ENCODE data around the gene CRYBA1.
"Not testable (repeated sequence)": the region's sequence is repeated elsewhere in the genome, so short reads cannot be mapped to it uniquely, and the experiment has no call there.

The CRYBA1 gene

GRCh38 chr17:29238133-29238850, 8.4 kb upstream of the CRYBA1 start:
- DNase-seq, result no peak

DNA sequence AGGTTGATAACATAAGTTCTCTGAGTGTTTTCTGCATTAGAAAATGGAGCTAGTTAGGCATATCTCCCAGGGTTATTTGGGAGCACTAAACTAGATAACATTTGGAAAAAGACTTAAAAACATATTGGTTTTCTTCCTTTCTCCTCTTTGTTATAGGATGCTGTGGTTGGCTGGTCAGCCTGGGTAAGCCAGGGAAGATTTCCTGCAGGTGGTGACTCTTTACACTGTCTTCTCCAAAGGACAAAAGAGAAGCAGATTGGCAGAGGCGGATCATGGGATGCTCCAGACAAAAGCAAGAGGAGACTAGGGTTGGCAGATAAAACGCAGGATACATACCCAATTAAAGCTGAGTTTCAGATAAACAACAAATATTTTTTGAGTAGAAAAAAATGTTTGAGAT, 6.2 kb upstream of the CRYBA1 start:
- DNase-seq, result no peak

- DNase-seq, result no peak
Observed at GRCh38 chr17:29240968-29241963, 5.4 kb upstream of the CRYBA1 start.

DNA sequence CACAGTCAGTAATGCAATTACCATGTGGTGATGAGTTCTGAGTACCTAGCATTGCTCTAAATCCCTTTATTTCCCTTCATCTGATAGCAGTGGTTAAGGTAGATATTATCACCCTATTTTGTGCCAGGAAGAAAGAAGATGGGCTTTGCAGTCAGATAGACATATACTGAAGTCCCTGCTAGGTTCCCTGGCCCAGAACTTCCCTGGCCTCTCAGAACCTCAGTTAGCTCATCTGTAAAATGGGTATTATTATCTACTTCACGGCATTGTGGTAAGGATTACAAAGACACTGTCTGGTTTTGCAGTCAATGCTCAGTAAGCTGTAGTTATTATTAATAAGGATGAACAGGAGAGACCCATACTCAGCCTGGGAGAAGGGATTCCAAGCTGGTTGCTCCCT, 4.6 kb upstream of the CRYBA1 start:
- DNase-seq, result no peak

DNA sequence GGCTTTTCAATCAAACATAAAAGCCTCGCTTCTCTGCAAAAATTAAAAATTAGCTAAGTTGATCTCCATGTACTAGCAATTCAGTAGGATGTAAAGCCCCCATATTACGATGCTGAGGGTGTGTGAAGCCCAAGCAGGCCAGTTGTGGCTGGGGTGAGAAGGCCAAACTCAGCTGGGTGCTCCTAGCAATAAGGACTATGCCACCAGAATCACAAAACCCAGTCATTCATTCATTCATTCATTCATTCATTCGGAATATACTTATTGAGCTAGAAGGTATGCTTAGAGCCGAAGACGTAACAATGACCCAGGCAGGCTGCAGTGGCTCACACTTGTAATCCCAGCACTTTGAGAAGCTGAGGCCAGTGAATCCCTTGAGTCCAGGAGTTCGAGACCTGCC, 3.9 kb upstream of the CRYBA1 start:
- DNase-seq, result no peak

- no peak for DNase-seq
Observed at GRCh38 chr17:29243792-29244191, 2.9 kb upstream of the CRYBA1 start.

DNA sequence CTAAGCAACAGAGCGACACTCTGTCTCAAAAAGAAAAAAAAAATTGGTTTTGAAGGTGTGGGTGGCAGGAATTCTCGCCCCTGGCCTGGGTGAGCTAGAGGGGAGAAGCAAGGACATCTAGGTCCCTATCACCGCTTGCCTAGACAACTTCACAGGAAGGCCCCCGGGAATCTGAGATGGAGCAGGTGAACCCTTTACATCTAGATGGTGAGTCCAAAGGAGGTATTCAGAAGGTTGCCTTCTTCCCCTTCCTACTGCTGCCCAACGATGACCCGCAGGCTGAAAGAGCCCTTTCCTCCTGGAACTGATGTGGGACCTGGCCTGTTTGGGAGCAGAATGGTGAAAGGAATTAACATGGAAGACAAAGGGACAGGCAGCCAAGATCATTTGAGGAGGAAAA, 1.3 kb upstream of the CRYBA1 start:
- no peak for DNase-seq

GRCh38 chr17:29247219-29247618, 560 bp downstream of the CRYBA1 start:
- no peak for DNase-seq

- no peak for DNase-seq
Observed at GRCh38 chr17:29248845-29249244, 2.2 kb downstream of the CRYBA1 start.

DNA sequence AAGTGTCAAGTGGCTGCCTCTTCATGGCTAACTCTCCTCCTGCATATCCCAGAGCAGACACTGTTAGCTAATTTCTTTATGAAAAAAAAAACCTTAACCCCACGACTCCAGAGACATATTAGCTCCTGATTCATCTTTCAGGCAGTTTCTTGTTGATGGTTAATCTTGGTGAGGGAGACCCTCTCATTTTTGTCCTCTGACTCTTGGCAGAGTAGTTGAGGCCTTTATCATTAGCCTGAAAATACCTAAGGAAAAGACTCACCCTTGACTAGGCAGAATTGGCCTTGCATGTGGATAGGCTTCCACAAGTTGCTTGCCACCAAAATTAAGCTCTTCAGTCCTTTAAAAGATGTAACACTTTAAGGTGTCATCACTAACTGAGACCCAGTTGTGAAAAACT, 4.0 kb downstream of the CRYBA1 start:
- DNase-seq, result no peak

DNA sequence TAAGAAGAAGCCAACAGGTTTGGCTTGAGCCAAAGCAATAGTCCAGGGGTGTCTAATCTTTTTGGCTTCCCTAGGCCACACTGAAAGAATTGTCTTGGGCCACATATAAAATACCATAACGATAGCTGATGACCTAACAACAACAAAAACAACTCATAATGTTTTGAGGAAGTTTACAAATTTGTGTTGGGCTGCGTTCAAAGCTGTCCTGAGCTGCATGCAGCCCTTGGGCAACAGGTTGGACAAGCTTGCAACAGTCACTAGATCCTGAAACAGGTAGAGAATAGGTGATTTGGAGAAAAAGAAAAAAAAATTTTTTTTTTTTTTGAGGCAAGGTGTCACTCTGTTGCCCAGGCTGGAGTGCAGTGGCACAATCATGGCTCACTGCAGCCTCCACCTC, 4.5 kb downstream of the CRYBA1 start:
- no peak for DNase-seq

GRCh38 chr17:29252101-29252791, 5.6 kb downstream of the CRYBA1 start:
- DNase-seq, result no peak

DNA sequence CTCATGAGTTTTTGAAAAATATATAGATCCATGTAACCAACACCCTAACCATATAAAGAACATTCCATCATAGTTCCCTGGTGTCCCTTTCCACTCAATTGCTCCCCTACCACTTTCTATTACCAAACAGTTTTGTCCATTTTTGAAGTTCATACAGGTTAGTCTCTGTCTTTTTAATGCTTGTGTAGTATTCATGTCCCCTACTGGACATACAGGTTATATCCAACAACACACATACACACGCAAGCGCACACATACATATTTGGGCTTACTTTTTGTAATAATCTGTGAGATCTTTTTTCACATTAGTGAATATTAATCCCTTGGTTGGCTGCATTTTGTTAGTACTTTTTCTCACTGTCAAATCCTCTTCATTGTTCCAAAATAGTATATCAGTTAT, 6.4 kb downstream of the CRYBA1 start:
- no peak for DNase-seq

DNA sequence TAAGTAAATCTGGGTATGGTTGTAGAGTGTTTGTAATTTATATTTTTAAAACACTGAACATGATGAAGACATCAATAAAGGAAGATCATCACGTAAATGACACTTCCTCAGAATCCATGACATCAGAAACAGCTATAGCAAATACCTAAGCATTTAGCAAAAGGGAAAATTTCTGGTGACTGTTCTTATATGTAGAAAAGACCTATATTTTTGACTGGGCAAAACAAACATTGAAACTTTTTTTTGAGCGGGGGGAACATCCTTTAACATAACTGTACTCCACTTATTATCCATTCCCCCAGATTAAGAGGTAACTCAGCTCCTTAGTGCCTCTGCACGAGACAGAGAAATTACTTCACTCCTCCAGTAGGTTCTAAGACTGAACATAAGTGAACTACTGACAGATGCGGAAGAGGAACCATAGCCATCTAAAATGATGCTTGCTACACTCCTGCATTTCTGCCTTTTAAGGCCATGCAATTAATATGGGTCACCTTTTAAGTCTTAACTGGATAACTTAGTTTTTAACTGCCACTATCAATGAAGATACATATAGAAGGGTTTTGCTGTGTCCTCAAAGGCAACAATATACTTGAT, 9.4 kb downstream of the CRYBA1 start:
- DNase-seq, result no peak

GRCh38 chr17:29256735-29257466, 10.2 kb downstream of the CRYBA1 start:
- DNase-seq, result no peak

GRCh38 chr17:29257756-29258155, 11.1 kb downstream of the CRYBA1 start:
- DNase-seq, result no peak

- DNase-seq, result no peak
Observed at GRCh38 chr17:29263916-29264315, 17.3 kb downstream of the CRYBA1 start.

DNA sequence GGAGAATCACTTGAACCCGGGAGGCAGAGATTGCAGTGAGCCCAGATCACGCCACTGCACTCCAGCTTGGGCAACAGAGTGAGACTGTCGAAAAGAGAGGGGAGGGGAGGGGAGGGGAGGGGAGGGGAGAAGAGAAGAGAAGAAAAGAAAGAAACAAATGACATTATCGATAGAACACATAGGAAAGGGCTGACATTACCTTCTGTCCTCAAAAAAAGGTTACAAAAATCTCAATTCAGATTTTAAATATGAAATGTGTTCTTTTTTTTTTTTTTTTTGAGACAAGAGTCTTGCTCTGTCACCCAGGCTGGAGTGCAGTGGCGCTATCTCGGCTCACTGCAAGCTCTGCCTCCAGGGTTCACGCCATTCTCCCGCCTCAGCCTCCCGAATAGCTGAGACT, 25.3 kb downstream of the CRYBA1 start:
- DNase-seq, result not testable (repeated sequence)

GRCh38 chr17:29273924-29274323, 27.3 kb downstream of the CRYBA1 start:
- no peak for DNase-seq

DNA sequence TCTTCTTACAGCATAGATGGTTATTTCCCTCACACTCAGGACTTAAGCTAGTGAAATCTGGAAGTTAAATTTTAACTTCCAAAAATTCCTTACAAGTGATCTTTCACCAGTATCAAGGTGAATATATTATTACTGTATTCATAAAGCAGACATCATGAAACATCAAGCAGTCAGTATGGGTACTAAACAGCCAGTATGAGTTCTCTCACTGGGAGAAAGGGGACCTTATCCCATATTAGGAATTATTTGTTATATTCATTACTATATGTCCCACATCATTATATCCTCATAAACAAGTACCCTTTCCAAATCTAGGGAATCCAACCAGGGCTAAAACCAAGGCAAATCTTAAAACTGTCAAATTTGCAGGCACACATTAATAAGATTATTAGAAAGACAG, 32.0 kb downstream of the CRYBA1 start:
- no peak for DNase-seq

- no peak for DNase-seq
Observed at GRCh38 chr17:29279397-29280070, 32.9 kb downstream of the CRYBA1 start.

GRCh38 chr17:29283496-29283895, 36.8 kb downstream of the CRYBA1 start:
- DNase-seq, result no peak

Data from NCI-H774 (cell line).